Activated CD8-positive, alpha-beta memory T cell treated with anti-CD3 and anti-CD28 coated beads for 4 hours (primary cell): Measurements from ENCODE around the gene ZNRF4.
"Not testable (repeated sequence)": the region's sequence is repeated elsewhere in the genome, so short reads cannot be mapped to it uniquely, and the experiment has no call there.

ENCODE experiments used
- DNase-seq, 2 donors: peaks; one replicate each; pipeline ENCODE4 v3.0.0-alpha.2; 2020; ENCODE audit warnings: low read depth in 2 of 2

ZNRF4 gene, protein sequence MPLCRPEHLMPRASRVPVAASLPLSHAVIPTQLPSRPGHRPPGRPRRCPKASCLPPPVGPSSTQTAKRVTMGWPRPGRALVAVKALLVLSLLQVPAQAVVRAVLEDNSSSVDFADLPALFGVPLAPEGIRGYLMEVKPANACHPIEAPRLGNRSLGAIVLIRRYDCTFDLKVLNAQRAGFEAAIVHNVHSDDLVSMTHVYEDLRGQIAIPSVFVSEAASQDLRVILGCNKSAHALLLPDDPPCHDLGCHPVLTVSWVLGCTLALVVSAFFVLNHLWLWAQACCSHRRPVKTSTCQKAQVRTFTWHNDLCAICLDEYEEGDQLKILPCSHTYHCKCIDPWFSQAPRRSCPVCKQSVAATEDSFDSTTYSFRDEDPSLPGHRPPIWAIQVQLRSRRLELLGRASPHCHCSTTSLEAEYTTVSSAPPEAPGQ

GRCh38 chr19:5455367-5456129 is at the start of gene ZNRF4:
ZNRF4 (plus strand) TSS chr19:5455417; CDS start chr19:5455492, 75 bp downstream.
- no peak for DNase-seq

GRCh38 chr19:5406198-5406597 is 49.0 kb upstream of the ZNRF4 start:
- DNase-seq: not testable (repeated sequence)

DNA sequence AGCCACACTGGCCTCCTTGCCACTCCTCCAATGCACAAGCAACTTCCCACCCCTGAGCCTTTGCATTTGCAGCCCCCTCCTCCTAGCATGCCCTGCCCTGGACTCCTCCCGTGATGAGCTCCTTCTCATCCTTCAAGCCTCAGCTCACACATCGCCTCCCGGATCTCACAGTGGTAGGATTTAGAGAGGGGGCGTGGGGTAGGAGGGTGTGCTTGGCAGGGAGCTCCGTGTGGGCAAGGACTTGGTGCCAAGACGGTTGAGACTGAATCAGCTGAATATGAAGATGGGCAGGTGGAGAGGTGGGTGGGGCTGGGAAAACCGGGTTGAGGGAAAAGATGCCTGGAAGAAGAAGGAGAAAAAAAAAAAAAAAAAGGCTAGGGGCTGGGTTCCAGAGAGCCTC is 48.4 kb upstream of the ZNRF4 start:
- DNase-seq: no peak

GRCh38 chr19:5407356-5407755 is 47.9 kb upstream of the ZNRF4 start:
- no peak for DNase-seq

DNA sequence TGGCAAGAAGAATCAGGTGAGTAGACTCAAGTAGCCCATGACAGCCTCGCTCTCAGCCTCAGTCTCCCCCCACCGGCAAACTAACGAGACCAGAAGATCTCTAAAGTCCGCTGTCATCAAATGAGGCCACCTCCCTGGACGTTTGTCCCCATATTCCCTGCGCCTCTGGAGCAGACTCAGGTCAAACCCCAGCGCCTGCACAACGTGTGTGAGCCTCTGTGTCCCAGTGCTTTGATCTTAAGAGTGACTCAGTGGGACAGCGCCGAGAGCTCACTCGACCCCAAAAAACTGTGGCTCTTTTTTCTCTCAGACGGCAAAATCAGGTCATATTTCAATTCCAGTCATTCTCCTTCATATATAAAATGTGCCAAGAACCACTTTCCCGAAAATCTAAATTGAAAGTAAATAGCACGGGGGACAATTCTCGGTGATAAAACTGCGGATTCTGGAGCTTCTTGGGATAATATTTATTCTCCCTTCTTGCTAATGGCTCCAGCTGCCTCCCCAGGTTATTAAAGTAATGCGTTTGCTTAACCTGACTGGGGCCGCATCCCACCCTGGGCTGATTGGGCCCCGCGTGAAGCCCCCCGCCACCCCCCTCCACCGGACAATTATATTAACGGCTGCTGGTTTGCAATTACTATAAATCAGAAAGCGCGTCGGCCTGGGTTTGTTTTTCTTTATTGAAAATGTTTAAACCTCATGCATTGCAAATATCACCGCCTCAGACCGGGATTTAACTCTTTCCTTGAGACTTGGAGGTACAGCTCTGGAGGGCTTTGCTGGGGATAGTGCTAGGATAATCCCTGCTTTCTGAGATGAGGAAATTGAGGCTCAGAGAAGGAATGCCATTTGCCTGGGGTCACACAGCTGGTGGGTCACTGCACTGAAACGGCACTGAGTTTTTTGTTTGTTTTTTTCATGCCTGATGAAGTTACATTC is 37.5 kb upstream of the ZNRF4 start:
- DNase-seq: no peak

DNA sequence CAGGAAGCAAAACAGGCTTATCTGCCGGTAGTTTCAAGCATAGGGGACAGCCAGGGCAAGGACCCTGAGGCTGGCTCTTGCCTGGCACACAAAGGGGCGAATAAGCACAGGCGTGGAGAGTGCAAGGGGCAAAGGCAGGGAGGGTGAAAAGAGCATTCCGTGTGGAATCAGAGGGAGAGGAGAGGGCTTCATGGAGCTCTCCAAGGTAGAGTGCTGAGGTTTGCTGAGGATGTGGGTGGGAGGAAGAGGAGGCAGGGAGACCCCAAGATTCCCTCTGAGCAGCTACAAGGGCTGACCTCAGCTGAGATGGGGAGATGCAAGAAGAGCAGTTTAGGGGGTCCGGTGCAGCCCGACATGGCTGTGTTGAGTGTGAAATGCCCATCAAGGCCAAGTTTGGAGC is 36.5 kb upstream of the ZNRF4 start:
- no peak for DNase-seq

GRCh38 chr19:5420953-5421352 is 34.3 kb upstream of the ZNRF4 start:
- no peak for DNase-seq

- no peak for DNase-seq
These were observed 31.6 kb upstream of the ZNRF4 start for GRCh38 chr19:5423567-5424125.

DNA sequence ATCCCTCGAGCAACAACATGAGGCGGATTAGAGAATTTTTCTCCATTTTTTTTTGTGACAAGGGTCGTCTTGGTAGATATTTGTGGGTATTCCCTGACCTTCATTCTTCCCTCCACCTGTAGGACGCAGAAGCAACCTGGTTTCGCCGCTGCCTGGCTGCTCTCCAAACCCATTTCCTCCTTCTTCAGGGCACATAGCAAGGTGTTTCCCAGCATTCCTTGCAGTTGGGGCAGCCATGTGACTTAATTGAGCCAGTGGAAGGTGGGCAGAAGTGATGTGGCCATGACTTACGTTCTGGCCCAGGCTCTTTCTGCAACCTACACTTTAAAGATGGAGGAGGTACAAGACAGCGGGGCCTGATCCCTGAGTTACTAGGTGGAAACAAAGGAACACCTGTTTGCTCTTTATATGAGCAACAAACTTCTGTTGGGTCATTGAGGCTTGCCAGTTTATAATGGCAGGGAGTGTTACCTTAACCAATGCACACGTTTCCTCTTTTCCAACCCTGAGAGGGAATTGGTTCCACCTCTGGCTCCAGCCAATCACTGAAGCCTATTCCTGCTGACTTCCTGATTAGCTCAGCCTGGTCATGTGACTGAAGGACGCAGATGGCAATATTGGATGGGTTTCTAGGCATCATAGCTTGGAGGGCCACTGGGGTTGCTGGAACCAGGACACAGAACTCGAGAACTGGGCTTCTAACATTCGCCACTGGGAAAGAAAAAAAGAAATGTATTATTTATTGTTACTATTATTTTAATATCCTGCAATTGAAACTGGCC is 30.8 kb upstream of the ZNRF4 start:
- DNase-seq: no peak

DNA sequence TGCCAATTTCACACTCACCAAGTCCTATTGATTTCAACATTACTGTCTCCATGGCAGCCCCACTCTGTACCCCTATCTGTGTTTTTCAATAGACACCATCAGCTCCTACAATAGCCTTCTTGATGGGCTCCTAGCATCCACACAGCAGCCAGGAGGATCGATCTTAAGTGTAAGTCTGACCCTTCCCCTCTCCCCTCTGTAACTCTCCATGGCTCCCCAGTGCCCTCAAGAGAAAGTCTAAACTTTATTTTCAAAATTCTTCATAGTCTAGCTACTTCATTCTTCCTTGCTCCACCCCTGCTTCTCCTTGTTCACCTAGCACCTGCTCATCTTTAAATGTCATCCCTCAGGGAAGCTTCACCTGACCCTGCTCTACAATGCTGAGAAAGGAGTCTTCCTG is 30.0 kb upstream of the ZNRF4 start:
- DNase-seq: no peak

GRCh38 chr19:5430237-5430636 is 25.0 kb upstream of the ZNRF4 start:
- no peak for DNase-seq

- no peak for DNase-seq
These were observed 22.5 kb upstream of the ZNRF4 start for GRCh38 chr19:5432687-5433086.

DNA sequence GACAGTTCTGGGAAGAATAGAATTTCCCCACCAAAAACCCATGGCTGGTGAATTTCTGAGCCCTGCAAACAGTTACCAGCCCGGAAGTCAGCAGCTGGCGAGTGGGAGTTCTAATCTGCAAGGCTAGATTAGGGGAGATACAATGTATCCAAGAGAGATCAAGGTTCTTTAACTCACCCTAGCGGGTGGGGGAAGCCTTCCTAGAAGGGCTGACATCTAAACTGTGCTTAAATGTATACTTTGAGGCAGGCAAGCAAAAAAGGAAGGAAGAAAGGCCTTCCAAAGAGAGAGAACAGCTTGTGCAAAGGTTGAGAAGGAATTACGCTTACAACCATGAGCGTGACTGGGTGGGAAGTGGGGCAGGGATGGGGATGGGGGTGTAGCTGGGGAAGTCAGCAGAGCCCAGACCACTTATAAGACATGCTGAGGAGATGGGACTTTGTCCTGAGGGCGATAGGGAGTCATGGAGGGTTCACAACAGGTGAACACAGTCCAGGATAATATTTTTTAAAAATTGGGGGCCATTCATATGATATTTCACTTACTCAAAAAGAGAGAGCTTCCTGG is 20.8 kb upstream of the ZNRF4 start:
- DNase-seq: no peak

GRCh38 chr19:5434970-5435641 is 20.1 kb upstream of the ZNRF4 start:
- DNase-seq: peak in 1 of 2 donors; percentile 19

DNA sequence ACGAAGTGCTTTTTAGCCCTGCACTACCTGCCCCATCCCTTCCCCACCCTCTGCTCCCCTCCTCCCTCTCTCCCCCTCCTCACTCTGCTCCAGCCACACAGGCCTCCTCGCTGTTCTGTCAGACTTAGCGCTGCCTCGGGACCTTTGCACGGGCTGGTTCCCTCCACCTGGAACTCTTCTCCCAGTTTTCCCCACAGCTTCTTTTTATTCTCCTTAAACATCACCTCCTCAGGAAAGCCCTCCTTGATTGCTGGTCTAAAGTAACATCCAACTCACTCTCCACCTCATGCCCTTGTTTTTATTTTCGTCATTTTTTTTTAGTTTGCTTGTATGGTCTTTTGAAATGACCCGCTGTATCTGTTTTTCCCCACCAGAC is 19.6 kb upstream of the ZNRF4 start:
- DNase-seq: no peak

GRCh38 chr19:5436106-5436947 is 18.9 kb upstream of the ZNRF4 start:
- DNase-seq: no peak

GRCh38 chr19:5436948-5437306 is 18.3 kb upstream of the ZNRF4 start:
- DNase-seq: no peak

DNA sequence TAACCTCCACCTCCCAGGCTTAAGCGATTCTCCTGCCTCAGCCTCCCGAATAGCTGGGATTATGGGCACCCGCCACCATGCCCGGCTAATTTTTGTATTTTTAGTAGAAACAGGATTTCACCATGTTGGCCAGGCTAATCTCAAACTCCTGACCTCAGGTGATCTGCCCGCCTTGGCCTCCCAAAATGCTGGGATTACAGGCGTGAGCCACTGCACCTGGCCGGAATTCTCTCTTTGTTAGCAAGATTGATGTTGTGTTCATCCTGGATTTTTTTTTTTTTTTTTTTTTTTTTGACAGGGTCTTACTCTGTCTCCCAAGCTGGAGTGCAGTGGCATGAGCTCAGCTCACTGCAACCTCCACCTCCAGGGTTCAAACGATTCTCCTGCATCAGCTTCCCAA is 16.5 kb upstream of the ZNRF4 start:
- DNase-seq: not testable (repeated sequence)

DNA sequence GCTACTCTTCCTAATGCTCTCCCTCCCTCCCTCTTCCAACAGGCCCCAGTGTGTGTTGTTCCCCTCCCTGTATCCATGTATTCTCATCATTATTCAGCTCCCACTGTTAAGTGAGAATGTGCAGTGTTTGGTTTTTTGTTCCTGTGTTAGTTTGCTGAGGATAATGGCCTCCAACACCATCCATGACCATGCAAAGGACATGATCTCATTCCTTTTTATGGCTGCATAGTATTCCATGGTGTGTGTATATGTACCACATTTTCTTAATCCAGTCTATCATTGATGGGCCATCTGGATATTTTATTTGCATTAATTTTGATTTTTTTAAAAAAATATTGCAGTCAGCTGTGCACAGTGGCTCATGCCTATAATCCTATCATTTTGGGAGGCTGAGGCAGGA is 15.8 kb upstream of the ZNRF4 start:
- no peak for DNase-seq
